ENCODE results near the gene DPP4. TPM values are rescaled to one million over a fixed set of nuclear protein-coding genes. Genes with fewer than 3 reads are reported as not detected.

The DPP4 gene
- total RNA-seq (2012; rRNA removed) (19.0 and 24.2 TPM in 2 replicates), polyA plus RNA-seq (2012; rRNA removed) (9.8 and 13.2 TPM in 2 replicates), Bru-seq, nascent RNA (percentile 85 among the genes with signal in this experiment), BruChase-seq, experiment 1, labeled RNA remaining after a 6-hour chase (percentile 69 among the genes with signal in this experiment), BruChase-seq, experiment 2, labeled RNA remaining after a 2-hour chase (percentile 85 among the genes with signal in this experiment)
- 3.2 and 3.9 TPM in 2 replicates for polyA plus RNA-seq (2012; cell fraction: cytosol; rRNA removed)
- polyA plus RNA-seq (2012; cell fraction: nucleus; rRNA removed; ENCODE audit: low replicate concordance): 2.3 and 20.0 TPM in 2 replicates
- long read RNA-seq, transcript DPP4-201 (26 exons, 3,904 nt): major isoform, 177 of 284 reads
- long read RNA-seq, partial matches to known transcripts: 21 of 284 reads
- long read RNA-seq, other reads (novel, unspliced or antisense): 86 of 284 reads

DNA sequence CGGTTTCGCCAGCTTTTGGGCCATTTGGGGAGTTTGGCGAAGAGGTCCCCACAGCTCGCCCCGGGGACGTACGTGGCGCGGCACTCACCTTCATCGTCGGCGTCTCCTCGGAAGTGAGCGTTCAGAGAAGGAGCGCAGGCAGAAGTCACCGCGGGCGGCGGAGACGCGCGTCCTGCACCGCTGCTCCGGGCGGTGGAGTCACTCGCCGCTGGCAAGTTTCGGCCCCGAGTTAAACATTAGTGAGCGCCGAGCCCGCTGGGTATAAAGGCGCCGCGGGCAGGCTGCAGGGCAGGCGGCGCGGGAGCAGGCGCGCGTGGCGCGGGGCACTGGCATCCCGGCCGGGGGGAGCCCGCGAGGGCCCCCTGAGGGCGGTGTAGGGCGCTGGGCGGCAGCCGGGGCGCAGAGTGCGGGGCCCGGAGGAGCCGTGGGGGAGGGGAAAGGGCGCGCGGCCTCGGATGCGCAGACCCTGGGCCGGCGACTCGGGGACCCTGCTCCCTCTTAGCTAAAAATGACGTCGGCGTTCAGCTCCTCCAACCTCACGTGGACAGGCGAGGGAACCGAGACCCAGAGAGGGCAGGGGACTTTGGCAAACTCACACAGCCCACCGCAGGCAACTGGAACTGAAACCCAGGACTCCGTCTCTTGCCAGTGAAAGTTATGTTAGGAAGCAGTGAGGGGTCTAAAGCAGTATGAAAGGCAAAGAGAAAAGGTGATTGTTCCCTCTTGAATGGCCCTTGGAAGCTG is at the start of gene DPP4:
DPP4 (minus strand) TSS at position 328 of the 744 bp plus-strand sequence; CDS start at position 94, 234 bp downstream.
- peak within 1 kb of the TSS; percentile 84 for H2AK9ac ChIP-seq (replicated peaks; ENCODE audit: low read depth, low read length, poor library complexity)
- peaks cover 4% of the 10 kb centered on the region for H3K9me3 ChIP-seq (ENCODE audit: control insufficient read depth, insufficient read depth, low read length)
- H3K4me1 ChIP-seq (ENCODE audit: control insufficient read depth, insufficient read depth, low read length): peaks cover 26% of the 10 kb centered on the region
- peak within 1 kb of the TSS; percentile 84 for H4K91ac ChIP-seq (ENCODE audit: insufficient read depth, low read depth, low read length)
- H3K18ac ChIP-seq (ENCODE audit: low read depth, low read length): peak within 1 kb of the TSS; percentile 82
- peak within 1 kb of the TSS; percentile 72 for H2BK15ac ChIP-seq (ENCODE audit: low read depth, low read length)
- H2BK20ac ChIP-seq (ENCODE audit: low read depth, low read length): peak within 1 kb of the TSS; percentile 82
- peak within 1 kb of the TSS; percentile 87 for H3K4me2 ChIP-seq (ENCODE audit: low read depth, low read length)
- no peaks in the 10 kb centered on the region for H3K79me1 ChIP-seq (ENCODE audit: low read depth in 1 of 2, low read length in 2 of 2)
- peak within 1 kb of the TSS; percentile 85 for H3K27ac ChIP-seq (ENCODE audit: insufficient read depth, low read length)
- TF ChIP-seq MXI1 (IDR thresholded peaks at IDR 0.05; ENCODE audit: borderline replicate concordance, low read depth, low read length) (no peak), RFX5 (IDR thresholded peaks at IDR 0.05; ENCODE audit: low read depth, low read length) (no peak), CEBPB (IDR thresholded peaks at IDR 0.05; ENCODE audit: low read depth, low read length) (no peak), BHLHE40 (IDR thresholded peaks at IDR 0.05; ENCODE audit: low read depth, low read length) (no peak), RAD21 (IDR thresholded peaks at IDR 0.05; ENCODE audit: low read length) (0 out of 2 replicates have a peak, but pooled peaks have one; percentile 15), MAFK (IDR thresholded peaks at IDR 0.05; ENCODE audit: low read depth, low read length) (no peak), FOS (IDR thresholded peaks at IDR 0.05; ENCODE audit: low read depth, low read length) (no peak)
- TF ChIP-seq, protein P1, sequence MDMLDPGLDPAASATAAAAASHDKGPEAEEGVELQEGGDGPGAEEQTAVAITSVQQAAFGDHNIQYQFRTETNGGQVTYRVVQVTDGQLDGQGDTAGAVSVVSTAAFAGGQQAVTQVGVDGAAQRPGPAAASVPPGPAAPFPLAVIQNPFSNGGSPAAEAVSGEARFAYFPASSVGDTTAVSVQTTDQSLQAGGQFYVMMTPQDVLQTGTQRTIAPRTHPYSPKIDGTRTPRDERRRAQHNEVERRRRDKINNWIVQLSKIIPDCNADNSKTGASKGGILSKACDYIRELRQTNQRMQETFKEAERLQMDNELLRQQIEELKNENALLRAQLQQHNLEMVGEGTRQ (IDR thresholded peaks at IDR 0.05; ENCODE audit: low read depth, low read length): no peak
- peak within 1 kb of the TSS; percentile 61 for H3K4me3 ChIP-seq (ENCODE audit: insufficient read depth, low read depth, low read length)
- peak within 1 kb of the TSS; percentile 64 for H2BK5ac ChIP-seq (ENCODE audit: low read depth, low read length, poor library complexity, severe bottlenecking)
- peak within 1 kb of the TSS; percentile 60 for H2AK5ac ChIP-seq (ENCODE audit: low read depth, low read length)
- H3K4ac ChIP-seq (ENCODE audit: low read depth, low read length): peak within 1 kb of the TSS; percentile 79
- peak within 1 kb of the TSS; percentile 70 for H3K56ac ChIP-seq (ENCODE audit: extremely low read depth, insufficient read depth, low read length)
- peak within 1 kb of the TSS; percentile 92 for H3K14ac ChIP-seq (replicated peaks; ENCODE audit: low read depth, low read length)
- CTCF ChIA-PET: interaction anchor here (0.8 kb wide), 1 partner anchor 13 kb away, joined by 5 read pairs; no protein-coding TSS in a partner anchor
- H4K8ac ChIP-seq (ENCODE audit: low read depth in 2 of 2, low read length in 2 of 2): peak within 1 kb of the TSS; percentile 77 to 89
- H2BK120ac ChIP-seq (ENCODE audit: low read depth, low read length): peak within 1 kb of the TSS; percentile 95
- no peaks in the 10 kb centered on the region for H3K36me3 ChIP-seq (ENCODE audit: control insufficient read depth, insufficient read depth, low read length)
- H4K5ac ChIP-seq (ENCODE audit: low read depth, low read length): peak within 1 kb of the TSS; percentile 70
- DNase-seq: peak; percentile 22
- H2AFZ ChIP-seq (replicated peaks; ENCODE audit: low read length, poor library complexity): peak within 1 kb of the TSS; percentile 88
- intact Hi-C loops (cut with micrococcal nuclease) (loop anchor here (2.0 to 5.0 kb wide), 5 partner anchors 45 to 223 kb away; partner anchors contain the start of gene FAP), dilution Hi-C loops (cut with HindIII; ENCODE audit: low sequenced_read_pairs, unreplicated experiment) (no loop called here), in situ Hi-C loops (cut with MboI; ENCODE audit: low sequenced_read_pairs) (no loop called here)
- no TSS peak for BruUV-seq (replicated peaks)
- peak within 1 kb of the TSS; percentile 81 for H3K9ac ChIP-seq (ENCODE audit: low read depth, low read length)
- H4K20me1 ChIP-seq (ENCODE audit: insufficient read depth, low read length): peaks cover 3% of the 10 kb centered on the region; the same call in 1 of the 2 replicates
- H3K27me3 ChIP-seq (ENCODE audit: control insufficient read depth, insufficient read depth, low read length): no peaks in the 10 kb centered on the region
- peak; percentile 24 for ATAC-seq (ENCODE audit: low read depth)
- H3K9me1 ChIP-seq (ENCODE audit: insufficient read depth, low read length): peaks cover 4% of the 10 kb centered on the region
- H3K23ac ChIP-seq (ENCODE audit: low read depth, low read length): peak within 1 kb of the TSS; percentile 91
- POLR2A ChIA-PET (ENCODE audit: unreplicated experiment): no interaction called here
- 0% methylated on average over 15 of the region's 71 CpGs; no CpG with 5 or more reads in 1 of the 2 experiments for WGBS, 2 experiments (ENCODE audit: extremely low coverage in 2 of 2, insufficient read length in 1 of 2)
